GM21381 (cell line): Measurements from ENCODE around the gene UGT1A6.

Experiments used
- ATAC-seq: cut with Tn5 transposase; IDR thresholded peaks from one replicate; pipeline ENCODE4 v1.9.1; 2021; ENCODE audit warnings: mild to moderate bottlenecking, moderate library complexity; ENCODE audit not compliant: unreplicated experiment

The UGT1A6 gene

DNA sequence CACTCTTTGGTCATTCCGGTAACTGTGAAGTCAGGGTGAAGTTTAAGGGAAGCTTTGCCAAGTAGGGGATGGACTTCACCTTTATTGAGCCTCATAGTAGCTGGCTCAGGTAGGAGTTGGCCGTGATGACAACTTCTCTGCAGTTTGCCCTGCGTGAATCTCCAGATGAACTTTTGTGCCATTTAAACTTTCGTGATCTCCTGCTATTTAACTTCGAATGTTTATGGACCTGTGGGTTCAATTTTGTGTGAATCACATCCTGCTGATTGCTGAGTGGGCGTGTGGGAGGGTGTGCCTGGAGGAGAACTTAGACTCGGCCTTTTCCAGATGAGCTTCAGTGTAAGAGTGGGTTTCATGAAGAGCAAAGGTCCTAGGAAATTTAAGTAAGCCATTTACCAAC, 71.6 kb downstream of the UGT1A6 start:
- ATAC-seq, result no peak

DNA sequence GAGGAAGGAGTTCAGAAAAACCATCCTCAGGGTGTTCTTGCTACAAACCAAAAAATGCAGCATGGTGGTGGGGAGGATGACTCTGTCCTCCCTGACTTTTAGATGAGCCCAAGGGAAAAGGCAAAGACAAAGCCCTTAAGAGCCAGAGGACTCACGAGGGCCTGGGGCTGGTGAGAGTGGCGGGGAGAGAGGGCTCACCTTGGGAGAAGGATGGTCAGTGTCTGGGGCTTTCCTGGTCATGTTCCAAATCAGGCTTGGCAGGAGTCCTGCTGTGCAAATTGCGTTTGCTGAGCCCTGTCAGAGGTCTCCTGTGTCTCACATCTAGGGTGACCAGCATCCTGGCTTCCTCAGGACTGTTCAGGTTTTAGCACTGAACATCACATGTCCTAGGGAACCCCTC, 72.1 kb downstream of the UGT1A6 start:
- ATAC-seq, result no peak

- no peak for ATAC-seq
Observed at GRCh38 chr2:233766416-233766815, 73.7 kb downstream of the UGT1A6 start.

- no peak for ATAC-seq
Observed at GRCh38 chr2:233768076-233768475, 75.4 kb downstream of the UGT1A6 start.

DNA sequence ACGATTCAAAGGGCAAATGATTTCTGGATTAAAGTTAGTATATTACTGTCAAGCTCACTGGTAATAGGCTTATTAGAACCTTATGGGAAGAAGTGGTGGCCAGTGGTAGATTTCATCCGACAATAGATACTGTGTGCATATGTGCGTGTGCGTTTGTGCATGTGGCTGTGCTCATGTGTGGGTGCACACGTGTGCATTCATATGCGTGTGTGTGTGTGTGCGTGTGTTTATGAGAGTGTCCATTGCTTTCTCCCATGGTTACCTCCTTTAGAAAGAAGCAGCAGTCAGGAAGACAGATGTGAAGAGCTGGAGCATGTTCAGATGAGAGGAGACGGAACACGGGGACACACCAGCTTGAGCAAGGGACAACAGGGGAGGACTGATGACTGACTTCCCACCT, 76.6 kb downstream of the UGT1A6 start:
- ATAC-seq, result no peak

GRCh38 chr2:233772153-233772552, 79.5 kb downstream of the UGT1A6 start:
- ATAC-seq, result no peak

GRCh38 chr2:233772583-233772982, 79.9 kb downstream of the UGT1A6 start:
- no peak for ATAC-seq

DNA sequence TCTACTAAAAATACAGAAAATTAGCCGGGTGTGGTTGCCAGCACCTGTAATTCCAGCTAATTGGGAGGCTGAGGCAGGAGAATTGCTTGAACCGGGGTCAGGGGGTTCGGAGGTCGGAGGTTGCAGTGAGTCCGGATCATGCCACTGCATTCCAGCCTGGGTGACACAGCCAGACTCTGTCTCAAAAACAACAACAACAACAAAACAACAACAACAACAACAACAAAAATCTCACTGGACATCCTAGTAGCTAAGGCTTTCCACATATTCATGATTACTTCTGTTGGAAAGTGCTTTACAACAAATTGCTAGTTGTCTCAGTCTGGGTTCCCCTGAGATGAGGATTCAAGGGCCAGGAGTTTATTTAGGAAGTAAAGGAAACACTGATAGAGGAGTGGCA, 81.2 kb downstream of the UGT1A6 start:
- no peak for ATAC-seq

- no peak for ATAC-seq
Observed at GRCh38 chr2:233775414-233775813, 82.7 kb downstream of the UGT1A6 start.

GRCh38 chr2:233778030-233778429, 85.3 kb downstream of the UGT1A6 start, which contains the start of gene MROH2A:
Gene MROH2A, plus strand, starts transcription at chr2:233778330. Its CDS starts 1,029 bp downstream, at chr2:233779359.
- no peak for ATAC-seq

DNA sequence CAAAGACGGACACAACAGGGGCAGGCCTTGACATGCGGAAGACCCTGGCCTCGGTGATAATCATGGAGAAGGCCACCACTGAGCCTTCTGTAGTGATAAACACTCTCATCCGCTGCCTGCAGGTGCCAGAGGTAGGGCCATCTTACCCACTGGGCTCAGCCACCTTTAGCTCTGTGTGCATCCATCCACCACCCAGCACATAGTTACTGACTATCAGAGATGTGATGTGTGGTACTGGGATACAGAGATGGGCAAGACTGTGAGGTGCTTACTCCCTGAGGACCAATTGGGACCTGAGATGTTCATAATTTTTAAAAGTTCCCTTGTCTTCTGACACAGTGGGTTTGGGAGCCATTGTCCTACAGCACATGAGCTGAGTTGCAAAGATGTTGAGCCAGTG, 87.0 kb downstream of the UGT1A6 start:
- ATAC-seq, result no peak

DNA sequence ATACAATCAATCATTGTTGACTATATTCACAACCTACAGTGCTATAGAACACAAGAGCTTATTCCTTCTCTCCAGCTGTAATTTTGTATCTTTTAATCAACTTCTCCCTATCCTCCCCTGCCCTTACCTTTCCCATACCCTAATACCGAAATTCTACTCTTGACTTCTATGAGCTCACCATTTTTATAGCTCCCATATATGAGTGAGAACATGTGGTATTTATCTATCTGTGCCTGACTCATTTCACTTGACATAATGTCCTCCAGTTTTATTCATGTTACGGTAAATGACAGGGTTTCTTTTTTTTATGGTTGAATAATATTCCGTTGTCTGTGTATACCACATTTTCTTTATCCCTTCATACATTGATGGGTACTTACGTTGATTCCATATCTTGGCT, 88.1 kb downstream of the UGT1A6 start:
- no peak for ATAC-seq

DNA sequence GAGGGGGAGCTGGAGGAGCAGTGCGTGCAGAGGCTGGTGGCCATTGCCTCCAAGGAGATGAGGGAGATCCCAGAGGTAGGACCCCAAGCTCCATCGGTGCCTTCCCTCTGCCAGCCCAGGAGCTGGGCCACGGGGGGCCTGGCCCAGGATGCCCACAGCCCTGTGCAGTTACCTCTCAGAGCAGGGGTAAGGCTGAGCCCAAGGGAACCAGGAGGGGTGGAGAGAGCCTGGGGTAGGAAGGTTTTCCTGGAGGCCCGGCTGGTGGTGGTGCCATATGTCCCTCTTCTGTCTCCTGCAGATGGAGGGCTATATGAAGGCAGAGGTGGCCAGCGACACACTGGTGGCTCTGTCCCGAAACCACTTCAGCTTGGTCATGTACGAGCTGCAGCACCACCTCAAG, 96.9 kb downstream of the UGT1A6 start:
- ATAC-seq, result no peak

DNA sequence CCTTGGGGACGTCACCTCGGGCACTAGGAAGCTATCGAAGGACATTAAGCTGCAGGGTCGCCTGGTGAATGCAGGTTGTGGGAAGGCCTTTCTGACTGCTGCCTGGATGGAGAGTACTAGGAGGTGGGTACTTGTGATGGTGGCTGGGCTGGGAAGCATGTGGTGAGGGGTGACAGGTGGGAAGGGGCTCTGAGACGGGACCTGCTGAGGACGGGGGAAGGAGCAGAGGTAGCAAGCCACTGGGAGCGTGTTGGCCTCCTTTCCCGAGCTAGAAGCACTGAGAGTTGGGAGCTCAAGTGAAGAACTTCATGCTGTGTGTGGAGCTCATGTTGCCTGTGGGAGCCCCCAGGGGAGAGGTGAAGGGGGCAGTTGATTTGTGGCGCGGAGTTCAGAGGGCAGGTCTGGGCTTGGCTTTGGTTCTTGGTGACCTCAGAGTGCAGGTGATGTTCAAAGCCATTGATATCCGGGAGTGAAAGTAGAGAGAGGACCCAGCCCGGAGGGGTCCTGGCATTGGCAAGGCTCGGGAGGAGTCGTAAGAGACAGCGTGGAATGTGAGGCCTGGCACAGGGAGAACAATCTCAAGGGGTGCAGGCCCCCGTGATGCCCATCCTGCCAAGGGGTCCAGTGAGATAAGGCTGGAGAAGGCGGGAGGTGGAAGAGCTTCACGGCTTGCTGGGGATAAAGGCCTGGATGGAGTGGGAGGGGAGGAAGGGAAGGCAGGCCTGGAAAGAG, 98.6 kb downstream of the UGT1A6 start:
- ATAC-seq, result no peak

GRCh38 chr2:233791883-233792329, 99.2 kb downstream of the UGT1A6 start:
- ATAC-seq, result no peak

- no peak for ATAC-seq
Observed at GRCh38 chr2:233792720-233793119, 100.0 kb downstream of the UGT1A6 start.

DNA sequence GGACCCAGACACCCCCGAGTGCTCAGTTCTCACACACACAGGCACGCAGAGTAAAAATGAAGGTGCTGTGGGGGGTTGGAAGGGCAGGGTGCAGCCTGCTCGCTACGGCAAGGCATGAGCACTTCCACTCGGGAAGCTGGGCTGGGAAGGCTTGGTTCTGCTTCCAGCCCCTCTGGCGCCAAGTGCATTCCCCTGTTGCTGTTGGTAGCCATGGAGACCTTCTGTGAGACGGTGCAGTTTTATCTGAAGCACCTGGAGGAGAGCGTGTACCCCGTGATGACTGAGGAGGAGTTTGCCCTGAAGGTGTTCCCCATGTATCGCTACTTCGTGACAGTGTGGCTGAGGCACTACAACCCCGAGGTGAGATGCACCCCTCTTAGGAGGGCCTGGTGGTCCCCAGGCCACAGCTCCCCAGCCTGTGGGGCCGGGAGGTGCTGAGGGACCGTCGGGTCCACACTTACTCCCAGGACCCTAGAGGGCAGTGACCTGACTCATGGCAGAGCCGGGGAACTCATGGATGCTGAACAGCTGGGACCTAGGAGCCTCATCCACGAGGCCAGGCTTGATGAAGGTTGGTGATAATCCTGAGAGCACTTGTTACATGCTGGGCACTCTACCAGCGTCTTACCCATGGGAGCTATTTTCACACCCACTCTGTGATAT, 100.9 kb downstream of the UGT1A6 start:
- ATAC-seq, result no peak

- ATAC-seq, result no peak
Observed at GRCh38 chr2:233794128-233794658, 101.5 kb downstream of the UGT1A6 start.

GRCh38 chr2:233795735-233796171, 103.1 kb downstream of the UGT1A6 start:
- ATAC-seq, result no peak

GRCh38 chr2:233796254-233796653, 103.6 kb downstream of the UGT1A6 start:
- ATAC-seq, result no peak

- ATAC-seq, result no peak
Observed at GRCh38 chr2:233798335-233799086, 105.8 kb downstream of the UGT1A6 start.
